HG03095 (cell line): ENCODE measurements around the gene C21orf91.
"Not testable (repeated sequence)": the region's sequence is repeated elsewhere in the genome, so short reads cannot be mapped to it uniquely, and the experiment has no call there.

Source experiments
- ATAC-seq: cut with Tn5 transposase; IDR thresholded peaks from one replicate; pipeline ENCODE4 v1.9.1; 2021; ENCODE audit warnings: moderate library complexity; ENCODE audit not compliant: unreplicated experiment

C21orf91 gene

GRCh38 chr21:17779980-17780379 lies 39.2 kb downstream of the C21orf91 start:
- ATAC-seq: no peak

GRCh38 chr21:17779496-17779895 lies 39.7 kb downstream of the C21orf91 start:
- no peak for ATAC-seq

- no peak for ATAC-seq
Measured at GRCh38 chr21:17777072-17777765, 41.9 kb downstream of the C21orf91 start.

GRCh38 chr21:17775431-17776126 lies 43.6 kb downstream of the C21orf91 start:
- peak; percentile 61 for ATAC-seq

GRCh38 chr21:17775021-17775420 lies 44.1 kb downstream of the C21orf91 start:
- ATAC-seq: not testable (repeated sequence)

GRCh38 chr21:17769447-17769845 lies 49.7 kb downstream of the C21orf91 start:
- ATAC-seq: no peak

- ATAC-seq: no peak
Measured at GRCh38 chr21:17768840-17769446, 50.2 kb downstream of the C21orf91 start.

- no peak for ATAC-seq
Measured at GRCh38 chr21:17765207-17765606, 53.9 kb downstream of the C21orf91 start.

GRCh38 chr21:17763288-17764037 lies 55.7 kb downstream of the C21orf91 start:
- no peak for ATAC-seq

- ATAC-seq: no peak
Measured at GRCh38 chr21:17759511-17760178, 59.5 kb downstream of the C21orf91 start.

- no peak for ATAC-seq
Measured at GRCh38 chr21:17758683-17759082, 60.5 kb downstream of the C21orf91 start.

GRCh38 chr21:17757671-17758070 lies 61.5 kb downstream of the C21orf91 start:
- no peak for ATAC-seq

- ATAC-seq: no peak
Measured at GRCh38 chr21:17753736-17754135, 65.4 kb downstream of the C21orf91 start.

- no peak for ATAC-seq
Measured at GRCh38 chr21:17752171-17752570, 67.0 kb downstream of the C21orf91 start.

GRCh38 chr21:17746920-17747319 lies 72.2 kb downstream of the C21orf91 start:
- no peak for ATAC-seq

GRCh38 chr21:17745086-17745485 lies 74.1 kb downstream of the C21orf91 start:
- ATAC-seq: no peak

GRCh38 chr21:17742940-17743592 lies 76.1 kb downstream of the C21orf91 start:
- no peak for ATAC-seq

GRCh38 chr21:17742181-17742580 lies 77.0 kb downstream of the C21orf91 start:
- ATAC-seq: no peak
